Peyer's patch (tissue), 4 donors: ENCODE measurements around the gene CD59.

Experiments used
- CTCF ChIP-seq, 6 experiments: fragments of 450-650 bp in 4 of 6; fragments of 200-600 bp in 2 of 6; sonication (generic) in 1 of 6; IDR thresholded peaks; one replicate each; pipeline ENCODE4 v1.5.1; 2017 to 2019; ENCODE audit warnings: antibody characterized with exemption in 6 of 6, mild to moderate bottlenecking in 3 of 6, moderate library complexity in 1 of 6
- POLR2A ChIP-seq, 2 donors: fragments of 450-650 bp; IDR thresholded peaks; one replicate each; pipeline ENCODE4 v1.5.1; 2017; ENCODE audit warnings: antibody characterized with exemption in 2 of 2, mild to moderate bottlenecking in 2 of 2, moderate library complexity in 2 of 2

DNA sequence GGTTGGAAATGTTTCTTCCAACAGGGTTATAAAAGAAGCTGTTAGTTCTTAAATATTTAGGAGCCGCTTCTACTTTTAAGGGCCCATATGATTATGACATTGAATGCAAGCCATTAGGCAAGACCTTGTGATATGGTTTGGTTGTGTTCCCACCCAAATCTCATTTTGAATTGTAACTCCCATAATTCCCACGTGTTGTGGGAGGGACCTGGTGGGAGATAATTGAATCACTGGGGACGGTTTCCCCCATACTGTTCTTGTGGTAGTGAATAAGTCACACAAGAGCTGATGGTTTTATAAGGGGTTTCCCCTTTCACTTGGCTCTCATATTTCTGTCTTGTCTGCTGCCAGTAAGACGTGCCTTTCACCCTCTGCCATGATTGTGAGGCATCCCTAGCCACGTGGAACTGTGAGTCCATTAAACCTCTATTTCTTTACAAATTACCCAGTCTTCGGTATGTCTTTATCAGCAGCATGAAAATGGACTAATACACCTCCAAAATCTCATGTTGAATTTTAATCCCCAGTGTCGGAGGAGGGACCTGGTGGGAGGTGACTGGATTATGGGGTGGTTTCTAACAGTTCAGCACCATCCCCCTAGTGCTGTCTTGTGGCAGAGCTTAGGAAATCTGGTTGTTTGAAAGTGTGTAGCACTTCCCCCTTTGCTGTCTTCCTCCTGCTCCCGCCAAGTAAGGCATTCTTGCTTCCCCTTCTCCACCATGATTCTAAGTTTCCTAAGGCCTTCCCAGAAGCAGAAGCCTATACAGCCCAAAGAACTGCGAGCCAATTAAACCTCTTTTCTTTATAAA is 4.3 kb downstream of the CD59 start:
- TF ChIP-seq CTCF (IDR thresholded peaks at IDR 0.05) (no peak), POLR2A (IDR thresholded peaks at IDR 0.05) (no peak)
